ENCODE results near the gene CDK5R2.
"Not testable (repeated sequence)": the region's sequence is repeated elsewhere in the genome, so short reads cannot be mapped to it uniquely, and the experiment has no call there.

CDK5R2 gene

GRCh38 chr2:218959141-218959731, at the start of gene CDK5R2:
Gene CDK5R2, plus strand, starts transcription at chr2:218959666. Its CDS starts 155 bp downstream, at chr2:218959821.
- H3K4me3 ChIP-seq (ENCODE audit: low read depth, low read length): peak within 1 kb of the TSS; percentile 66

- H3K4me3 ChIP-seq (ENCODE audit: low read depth, low read length): no peak overlapping the region
These were observed 48.7 kb upstream of the CDK5R2 start for GRCh38 chr2:218910741-218911140.

GRCh38 chr2:218920504-218920903, 39.0 kb upstream of the CDK5R2 start:
- no peak overlapping the region for H3K4me3 ChIP-seq (ENCODE audit: low read depth, low read length)

- no peak overlapping the region for H3K4me3 ChIP-seq (ENCODE audit: low read depth, low read length)
These were observed 34.7 kb upstream of the CDK5R2 start for GRCh38 chr2:218924757-218925156.

- no peak overlapping the region for H3K4me3 ChIP-seq (ENCODE audit: low read depth, low read length)
These were observed 34.0 kb upstream of the CDK5R2 start for GRCh38 chr2:218925434-218925833.

- H3K4me3 ChIP-seq (ENCODE audit: low read depth, low read length): no peak overlapping the region
These were observed 32.0 kb upstream of the CDK5R2 start for GRCh38 chr2:218927422-218927821.

GRCh38 chr2:218927876-218928275, 31.6 kb upstream of the CDK5R2 start:
- H3K4me3 ChIP-seq (ENCODE audit: low read depth, low read length): no peak overlapping the region

GRCh38 chr2:218930488-218930887, 29.0 kb upstream of the CDK5R2 start:
- not testable (repeated sequence) for H3K4me3 ChIP-seq (ENCODE audit: low read depth, low read length)

- H3K4me3 ChIP-seq (ENCODE audit: low read depth, low read length): not testable (repeated sequence)
These were observed 27.7 kb upstream of the CDK5R2 start for GRCh38 chr2:218931751-218932150.

GRCh38 chr2:218944759-218945404, 14.6 kb upstream of the CDK5R2 start:
- H3K4me3 ChIP-seq (ENCODE audit: low read depth, low read length): no peak overlapping the region

GRCh38 chr2:218946621-218947020, 12.8 kb upstream of the CDK5R2 start:
- no peak overlapping the region for H3K4me3 ChIP-seq (ENCODE audit: low read depth, low read length)

GRCh38 chr2:218952160-218952559, 7.3 kb upstream of the CDK5R2 start:
- H3K4me3 ChIP-seq (ENCODE audit: low read depth, low read length): no peak overlapping the region

- no peak overlapping the region for H3K4me3 ChIP-seq (ENCODE audit: low read depth, low read length)
These were observed 6.0 kb upstream of the CDK5R2 start for GRCh38 chr2:218953366-218953954.

GRCh38 chr2:218954541-218955300, 4.7 kb upstream of the CDK5R2 start:
- H3K4me3 ChIP-seq (ENCODE audit: low read depth, low read length): no peak overlapping the region

GRCh38 chr2:218956039-218956438, 3.4 kb upstream of the CDK5R2 start:
- H3K4me3 ChIP-seq (ENCODE audit: low read depth, low read length): no peak overlapping the region

GRCh38 chr2:218957671-218958070, 1.8 kb upstream of the CDK5R2 start:
- no peak overlapping the region for H3K4me3 ChIP-seq (ENCODE audit: low read depth, low read length)

- H3K4me3 ChIP-seq (ENCODE audit: low read depth, low read length): no peak overlapping the region
These were observed 1.2 kb upstream of the CDK5R2 start for GRCh38 chr2:218958276-218958675.

GRCh38 chr2:218959761-218960308, 369 bp downstream of the CDK5R2 start:
- H3K4me3 ChIP-seq (ENCODE audit: low read depth, low read length): peak overlapping the region; percentile 66

- H3K4me3 ChIP-seq (ENCODE audit: low read depth, low read length): peak overlapping the region; percentile 20
These were observed 1.1 kb downstream of the CDK5R2 start for GRCh38 chr2:218960309-218961165.

- no peak overlapping the region for H3K4me3 ChIP-seq (ENCODE audit: low read depth, low read length)
These were observed 1.8 kb downstream of the CDK5R2 start for GRCh38 chr2:218961229-218961628.
